Omental fat pad (tissue), 4 donors: ENCODE measurements around the gene BMP8B. TPM values are rescaled to one million over a fixed set of nuclear protein-coding genes. Genes with fewer than 3 reads are reported as not detected.
"Not testable (repeated sequence)": the region's sequence is repeated elsewhere in the genome, so short reads cannot be mapped to it uniquely, and the experiment has no call there.

Experiments
- ATAC-seq: fragments of 150-250 bp; one replicate; pipeline ENCODE4 v1.9.1; 2016; ENCODE audit warnings: mild to moderate bottlenecking, moderate library complexity; ENCODE audit not compliant: low FRiP score
- DNase-seq: peaks from one replicate; pipeline ENCODE4 v3.0.0-alpha.2; 2019; ENCODE audit warnings: low spot score
- total RNA-seq, 4 donors: library from RNA; depleted of rRNA; stranded (reverse); fragments of >200 nt; gene quantifications; one replicate each; pipeline ENCODE4 v1.1.0, GENCODE V29; 2016
- TF ChIP-seq, protein P1 (sequence below), 3 donors: fragments of 450-650 bp; IDR thresholded peaks; one replicate each; pipeline ENCODE4 v1.5.1; 2016 to 2017; ENCODE audit warnings: antibody characterized with exemption in 3 of 3, mild to moderate bottlenecking in 3 of 3, moderate library complexity in 2 of 3

The BMP8B gene
- total RNA-seq, 4 donors from 2014 or later = 0.24 to 2.0 (median 0.33) TPM

GRCh38 chr1:39776400-39776713, 12.3 kb downstream of the BMP8B start:
- DNase-seq = no peak
- TF ChIP-seq, protein P1, sequence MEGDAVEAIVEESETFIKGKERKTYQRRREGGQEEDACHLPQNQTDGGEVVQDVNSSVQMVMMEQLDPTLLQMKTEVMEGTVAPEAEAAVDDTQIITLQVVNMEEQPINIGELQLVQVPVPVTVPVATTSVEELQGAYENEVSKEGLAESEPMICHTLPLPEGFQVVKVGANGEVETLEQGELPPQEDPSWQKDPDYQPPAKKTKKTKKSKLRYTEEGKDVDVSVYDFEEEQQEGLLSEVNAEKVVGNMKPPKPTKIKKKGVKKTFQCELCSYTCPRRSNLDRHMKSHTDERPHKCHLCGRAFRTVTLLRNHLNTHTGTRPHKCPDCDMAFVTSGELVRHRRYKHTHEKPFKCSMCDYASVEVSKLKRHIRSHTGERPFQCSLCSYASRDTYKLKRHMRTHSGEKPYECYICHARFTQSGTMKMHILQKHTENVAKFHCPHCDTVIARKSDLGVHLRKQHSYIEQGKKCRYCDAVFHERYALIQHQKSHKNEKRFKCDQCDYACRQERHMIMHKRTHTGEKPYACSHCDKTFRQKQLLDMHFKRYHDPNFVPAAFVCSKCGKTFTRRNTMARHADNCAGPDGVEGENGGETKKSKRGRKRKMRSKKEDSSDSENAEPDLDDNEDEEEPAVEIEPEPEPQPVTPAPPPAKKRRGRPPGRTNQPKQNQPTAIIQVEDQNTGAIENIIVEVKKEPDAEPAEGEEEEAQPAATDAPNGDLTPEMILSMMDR (IDR thresholded peaks at IDR 0.05) = no peak
- no peak for ATAC-seq

DNA sequence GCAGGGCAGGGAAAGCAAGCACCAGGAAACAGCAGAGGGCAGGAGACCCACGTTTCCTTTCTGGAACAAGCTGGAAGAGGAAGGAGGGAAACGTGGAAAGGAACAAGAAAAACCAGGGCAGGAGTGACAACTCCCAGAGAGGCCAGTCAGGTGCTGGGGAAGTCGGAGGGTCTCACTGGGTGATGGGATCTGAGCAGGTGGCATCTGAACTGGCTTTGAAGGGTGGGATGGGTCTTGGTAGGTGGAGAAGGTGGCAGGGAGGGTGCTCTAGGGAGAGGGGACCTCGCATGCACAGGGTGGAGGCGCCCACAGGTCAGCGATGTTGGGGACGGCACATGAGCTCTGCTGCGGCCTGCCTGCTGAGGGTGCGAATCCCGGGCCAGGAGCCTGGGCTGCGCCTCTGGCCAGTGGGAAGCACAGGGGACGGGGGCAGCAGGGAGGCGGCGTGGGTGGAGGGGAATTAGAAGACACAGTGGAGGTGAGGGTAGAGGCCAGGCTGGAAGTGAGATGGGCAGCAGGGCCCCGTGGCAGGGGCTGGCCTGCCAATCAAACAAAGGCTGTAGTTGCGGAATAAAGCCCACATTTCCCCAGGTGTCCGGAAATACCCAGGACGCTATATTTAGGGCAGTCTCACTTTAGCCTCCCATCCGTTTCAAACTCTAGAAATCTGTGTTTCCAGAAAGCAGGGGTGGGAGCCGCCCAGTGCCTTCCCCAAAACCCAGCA, 12.8 kb downstream of the BMP8B start:
- not testable (repeated sequence) for ATAC-seq, DNase-seq

GRCh38 chr1:39775141-39775540, 13.5 kb downstream of the BMP8B start:
- DNase-seq, ATAC-seq: not testable (repeated sequence)

DNA sequence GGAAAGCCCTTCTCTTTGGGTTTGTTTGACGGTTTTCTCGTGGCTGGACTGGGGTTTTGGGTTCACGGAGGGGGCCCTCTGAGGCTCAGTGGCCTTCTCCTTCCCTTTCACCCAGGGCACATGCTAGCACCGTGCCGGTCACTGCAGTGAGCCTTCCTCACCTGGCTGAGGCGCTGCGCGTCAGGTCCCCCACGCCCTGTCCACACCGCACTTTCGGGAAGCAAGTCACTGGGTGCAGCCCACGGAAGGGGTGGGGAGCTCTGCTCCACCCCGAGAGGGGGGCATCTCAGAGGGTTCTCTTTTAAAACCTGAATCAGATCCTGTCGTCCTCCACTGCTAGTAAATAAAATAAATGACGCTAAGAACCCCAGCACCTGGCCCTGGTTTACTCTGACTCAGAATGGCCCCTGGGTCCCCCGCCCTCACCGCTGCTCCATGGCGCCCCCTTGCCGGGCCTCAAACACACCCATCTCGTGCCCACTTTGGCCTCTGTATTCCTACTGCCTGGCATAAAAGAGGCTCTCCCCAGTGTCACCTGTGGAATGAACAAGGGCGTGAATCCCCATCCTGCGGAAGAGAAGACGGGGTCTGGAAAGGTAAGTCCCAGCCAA, 15.2 kb downstream of the BMP8B start:
- ATAC-seq, DNase-seq: not testable (repeated sequence)

- not testable (repeated sequence) for DNase-seq, ATAC-seq
Measured at GRCh38 chr1:39771022-39771532, 17.6 kb downstream of the BMP8B start, which contains the start of gene OXCT2. OXCT2 (minus strand) TSS chr1:39771348; CDS start chr1:39771255, 93 bp downstream.

DNA sequence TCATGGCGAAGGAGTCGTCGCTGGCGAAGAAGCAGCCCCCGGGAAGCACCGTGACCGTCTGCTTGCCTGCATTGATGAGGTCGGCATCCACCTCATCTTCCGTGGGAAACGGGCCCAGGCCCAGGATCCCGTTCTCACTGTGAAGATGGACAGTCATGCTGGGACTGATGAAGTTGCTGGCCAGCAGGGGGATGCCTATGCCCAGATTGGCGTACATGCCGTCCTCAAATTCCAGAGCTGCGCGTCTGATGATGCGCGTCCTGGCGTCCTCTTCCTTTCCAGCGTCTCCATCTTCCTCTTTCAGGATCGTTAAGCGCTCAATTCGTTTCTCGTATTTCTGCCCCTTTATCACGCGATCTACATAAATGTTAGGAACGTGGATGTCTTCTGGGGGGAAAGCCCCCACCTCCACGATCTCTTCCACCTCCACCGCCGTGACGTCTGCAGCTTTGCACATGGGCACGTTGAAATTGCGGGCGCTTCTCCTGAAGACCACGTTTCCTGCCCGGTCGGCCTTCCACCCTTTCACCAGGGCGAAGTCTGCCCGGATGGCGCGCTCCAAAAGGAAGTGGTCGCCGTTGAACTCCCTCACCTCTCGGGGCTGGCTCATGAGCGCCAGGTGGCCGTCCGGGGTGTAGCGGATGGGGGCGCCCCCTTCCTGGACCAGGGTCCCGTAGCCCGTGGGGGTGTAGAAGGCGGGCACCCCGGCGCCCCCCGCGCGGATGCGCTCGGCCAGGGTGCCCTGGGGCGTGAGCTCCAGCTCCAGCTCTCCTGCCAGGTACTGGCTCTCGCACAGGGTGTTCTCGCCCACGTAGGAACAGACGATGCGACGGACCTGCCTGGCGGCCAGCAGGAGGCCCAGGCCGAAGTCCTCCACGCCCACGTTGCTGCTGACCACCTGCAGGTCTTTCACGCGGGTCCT, 18.3 kb downstream of the BMP8B start:
- not testable (repeated sequence) for ATAC-seq

GRCh38 chr1:39769502-39769901, 19.2 kb downstream of the BMP8B start:
- not testable (repeated sequence) for ATAC-seq, DNase-seq

More for the DNA sequence above, 18.3 kb downstream of the BMP8B start:
- not testable (repeated sequence) for DNase-seq

DNA sequence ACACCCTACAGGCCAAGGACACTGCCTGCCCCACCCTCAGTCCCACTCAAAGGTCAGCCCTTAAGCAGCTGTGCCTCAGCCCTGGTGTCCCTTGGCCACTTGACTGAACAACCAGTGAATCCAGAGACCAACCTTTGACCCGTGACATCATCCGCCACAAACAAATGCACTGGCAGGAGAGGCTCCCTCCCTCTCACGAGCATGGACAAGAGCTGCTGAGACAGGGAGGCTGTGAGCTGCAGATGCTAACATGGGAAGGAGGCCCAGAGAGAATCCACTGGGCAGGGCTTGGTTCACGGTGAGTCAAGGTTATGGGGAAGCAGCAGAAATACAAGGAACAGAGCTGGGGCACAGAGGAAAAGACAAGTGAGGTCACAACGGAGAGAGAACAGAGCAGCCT, 22.2 kb downstream of the BMP8B start:
- ATAC-seq, DNase-seq: not testable (repeated sequence)

DNA sequence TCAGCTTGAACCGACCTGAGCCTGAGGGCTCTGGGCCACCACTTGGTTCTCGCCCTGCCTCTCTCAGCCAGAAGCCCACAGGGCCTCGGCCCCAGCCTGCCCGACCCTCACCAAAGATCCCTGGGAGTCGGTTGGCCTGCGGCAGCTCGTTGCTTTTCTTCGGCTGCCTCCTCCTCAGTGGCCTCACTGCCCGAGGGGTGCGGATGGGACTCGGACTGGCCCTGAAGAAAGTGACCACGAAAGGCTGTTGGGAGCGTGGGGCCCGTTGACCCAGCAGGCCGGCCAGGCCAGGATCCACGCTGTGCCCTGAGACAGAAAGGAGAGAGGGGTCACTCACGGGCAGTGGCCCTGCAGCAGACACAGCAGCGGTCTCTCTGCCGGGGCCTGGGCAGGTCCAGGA, 24.2 kb downstream of the BMP8B start:
- not testable (repeated sequence) for ATAC-seq, DNase-seq

GRCh38 chr1:39763619-39764374, 24.9 kb downstream of the BMP8B start:
- not testable (repeated sequence) for ATAC-seq, DNase-seq

DNA sequence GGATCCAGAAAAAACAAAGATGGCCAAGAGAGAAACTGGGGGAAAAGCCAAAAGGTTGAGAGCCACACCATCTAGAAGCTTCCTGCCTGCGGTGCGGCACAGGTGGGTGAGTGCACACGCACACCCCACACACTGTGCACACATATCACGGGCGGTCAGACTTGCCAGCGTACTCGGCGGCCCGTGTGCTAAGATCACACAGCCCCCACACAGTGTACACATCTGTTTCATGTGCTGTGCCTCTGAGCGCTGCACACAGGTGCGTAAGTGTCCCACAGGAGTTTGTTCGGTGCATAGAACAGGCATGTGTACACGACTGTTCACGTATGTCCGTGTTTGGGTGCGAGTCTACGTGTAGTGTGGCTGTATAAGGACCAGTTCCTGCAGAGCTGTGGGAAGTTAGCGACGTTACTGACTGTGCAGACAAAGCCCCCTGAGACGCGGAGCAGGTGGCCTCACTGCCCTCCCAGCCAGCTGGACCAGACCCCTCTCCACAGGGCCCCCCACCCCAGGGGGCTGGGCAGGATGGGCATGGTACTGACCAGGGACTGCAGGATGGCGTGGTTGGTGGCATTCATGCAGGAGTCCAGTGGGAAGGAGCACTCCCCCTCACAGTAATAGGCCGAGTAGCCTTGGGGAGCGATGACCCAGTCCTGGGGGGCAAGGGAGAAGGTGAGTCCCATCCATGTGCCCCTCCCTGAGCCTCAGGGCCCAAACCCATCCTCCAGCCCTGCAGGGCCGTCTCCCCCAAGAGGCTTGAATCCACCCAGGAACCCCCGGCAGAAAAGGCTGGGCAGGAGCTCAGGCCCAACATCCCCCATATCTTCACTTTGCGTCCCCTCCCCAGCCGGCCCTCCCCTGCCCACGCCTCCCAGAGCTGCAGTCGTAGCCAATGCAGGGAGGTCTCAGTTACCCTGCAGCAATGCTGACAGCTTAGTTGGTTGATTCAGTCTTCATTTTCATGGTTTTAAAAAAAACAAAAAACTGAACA, 25.8 kb downstream of the BMP8B start:
- TF ChIP-seq, protein P1 (IDR thresholded peaks at IDR 0.05) = no peak
- DNase-seq (no peak), ATAC-seq (no peak)
